SU-DHL-6 (cell line): ENCODE measurements around the gene IFRD2.

Experiments used
- CTCF ChIP-seq: fragments of 200-600 bp; sonication (generic); IDR thresholded peaks from one replicate; pipeline ENCODE4 v1.5.1; 2017; ENCODE audit warnings: antibody characterized with exemption, mild to moderate bottlenecking, low read length, moderate library complexity; ENCODE audit not compliant: insufficient read depth, poor library complexity, severe bottlenecking
- EZH2phosphoT487 ChIP-seq: fragments of 200-600 bp; sonication (generic), shearing (Covaris generic); conservative IDR thresholded peaks from 2 replicates; pipeline ENCODE4 v1.6.1; 2018; ENCODE audit warnings: mild to moderate bottlenecking, antibody characterized with exemption, low read length, moderate library complexity, mixed read lengths

- TF ChIP-seq CTCF (no peak), EZH2phosphoT487 (no peak)
These were observed 52.6 kb downstream of the IFRD2 start for GRCh38 chr3:50239649-50240048.
